ENCODE data around the gene ATP4B.

ATP4B gene

DNA sequence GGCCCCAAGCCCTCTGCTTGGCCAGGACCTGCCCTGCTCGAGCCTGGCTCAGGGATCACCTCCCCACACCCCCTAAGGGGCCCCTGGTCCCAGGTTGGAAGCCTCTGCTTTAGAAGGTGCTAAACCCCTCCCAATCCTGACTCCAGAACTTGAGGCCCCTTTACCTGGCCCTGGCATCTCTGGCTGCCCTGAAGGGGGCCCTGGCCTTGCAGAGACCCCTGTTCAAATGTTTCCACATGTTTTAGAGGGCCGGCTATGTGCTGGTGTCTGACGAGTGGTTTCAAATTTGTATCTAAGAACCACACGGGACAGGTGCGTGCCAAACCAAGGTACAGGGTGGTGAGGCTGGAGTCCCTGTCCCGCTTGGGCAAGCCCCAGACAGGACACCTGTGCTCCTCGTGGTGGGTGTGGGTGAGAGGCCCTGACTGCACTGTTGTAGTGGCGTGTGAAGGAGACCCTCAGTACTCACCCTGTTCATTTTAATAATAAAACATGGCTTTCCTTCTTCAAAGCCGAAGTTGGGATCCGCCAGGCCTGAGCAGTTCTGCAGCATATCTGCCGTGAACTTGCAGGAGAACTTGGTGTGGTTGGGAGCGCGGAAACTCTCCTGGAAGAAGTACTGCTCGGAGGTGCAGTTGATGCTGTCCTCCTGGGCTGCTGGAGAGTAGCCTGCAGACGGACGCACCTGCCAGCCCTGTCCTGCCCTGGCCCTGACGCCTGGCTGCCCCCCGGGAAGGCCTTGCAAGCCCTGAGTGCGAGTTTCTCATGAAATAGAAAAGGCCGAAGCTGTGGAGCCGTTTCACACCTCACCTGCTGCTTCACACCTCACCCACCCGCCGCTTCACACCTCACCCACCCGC, 5.4 kb downstream of the ATP4B start:
- Mint-ChIP-seq H3K9me3 (no peaks in the 10 kb centered on the region), H3K4me1 (ENCODE audit: low read depth) (no peaks in the 10 kb centered on the region), H3K4me3 (no peak overlapping the region), H3K36me3 (ENCODE audit: low read depth) (no peaks in the 10 kb centered on the region), H3K27me3 (ENCODE audit: low read depth) (no peaks in the 10 kb centered on the region), H3K27ac (no peak overlapping the region)
- DNase-seq (ENCODE audit: low spot score), result no peak

DNA sequence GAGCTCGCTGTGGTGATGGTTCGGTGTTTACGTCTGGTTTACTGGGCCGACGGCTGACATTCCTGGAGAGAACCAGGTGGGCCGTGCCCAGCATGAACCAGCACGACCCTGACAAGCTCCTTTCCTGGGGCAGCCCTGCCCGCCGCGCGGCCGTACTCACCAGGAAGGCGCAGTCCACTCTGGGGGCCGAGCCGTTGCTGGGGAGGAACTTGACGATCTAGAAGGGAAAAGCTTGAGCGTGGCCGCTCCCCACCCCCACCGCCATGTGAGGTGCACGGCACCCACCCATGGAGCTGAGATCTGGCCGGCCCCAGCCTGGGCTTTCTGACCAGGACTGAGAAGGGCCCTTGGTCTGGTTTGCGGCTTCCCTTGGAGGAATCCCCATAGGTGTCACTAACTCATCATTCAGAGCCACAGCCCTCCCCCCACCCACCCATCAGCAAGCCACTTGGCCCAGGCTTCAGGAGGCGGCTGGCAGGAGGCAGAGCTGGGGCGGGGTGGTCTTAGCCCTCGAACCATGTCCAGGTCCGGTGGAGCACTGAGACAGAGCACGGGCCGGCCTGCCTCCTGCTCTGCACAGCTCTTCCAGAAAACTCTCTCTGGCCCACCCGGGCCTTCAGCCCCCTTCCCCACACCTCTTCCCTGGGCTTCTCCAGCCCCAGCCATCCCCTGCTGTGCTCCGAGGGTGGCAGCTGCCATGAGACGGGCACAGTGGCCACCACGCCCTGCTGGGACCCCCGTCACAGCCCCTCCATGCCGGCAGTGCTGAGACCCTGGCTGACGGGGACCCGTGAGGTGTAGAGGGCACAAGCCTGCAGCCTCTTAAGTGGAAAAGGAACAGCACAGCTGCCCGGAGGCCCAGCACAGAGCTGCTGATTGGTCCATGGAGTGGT, 6.2 kb downstream of the ATP4B start:
- no peak overlapping the region for H3K4me3 Mint-ChIP-seq

DNA sequence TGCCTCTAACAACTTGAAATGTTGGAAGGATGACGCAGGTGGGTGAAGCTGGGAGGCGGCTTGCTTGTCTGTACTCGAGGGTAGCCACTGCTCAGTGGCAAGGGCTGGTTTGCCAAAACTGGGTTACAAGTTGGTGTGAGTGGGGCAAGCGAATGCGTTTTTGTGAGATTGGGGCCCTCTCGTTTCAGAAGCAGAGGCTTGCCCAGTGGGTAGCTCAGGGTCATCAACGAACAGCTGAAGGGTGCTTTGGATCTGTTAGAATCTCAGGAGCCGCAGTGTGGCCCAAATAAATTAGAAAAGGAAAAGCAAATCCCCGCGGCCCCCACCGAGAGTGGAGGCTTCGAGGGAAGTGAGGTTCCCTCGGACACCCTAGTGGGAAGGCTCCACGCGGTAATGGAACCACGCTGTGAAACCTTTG, 7.3 kb downstream of the ATP4B start:
- Mint-ChIP-seq H3K27me3 (ENCODE audit: low read depth) (no peaks in the 10 kb centered on the region), H3K4me1 (ENCODE audit: low read depth) (peaks cover 9% of the 10 kb centered on the region), H3K4me3 (no peak overlapping the region), H3K9me3 (no peaks in the 10 kb centered on the region), H3K27ac (no peak overlapping the region), H3K36me3 (ENCODE audit: low read depth) (no peaks in the 10 kb centered on the region)
- no peak for DNase-seq (ENCODE audit: low spot score)

More for the DNA sequence above, 6.2 kb downstream of the ATP4B start:
- Mint-ChIP-seq H3K36me3 (ENCODE audit: low read depth) (no peaks in the 10 kb centered on the region), H3K27ac (no peak overlapping the region), H3K4me1 (ENCODE audit: low read depth) (no peaks in the 10 kb centered on the region), H3K9me3 (no peaks in the 10 kb centered on the region), H3K27me3 (ENCODE audit: low read depth) (no peaks in the 10 kb centered on the region)
- no peak for DNase-seq (ENCODE audit: low spot score)

DNA sequence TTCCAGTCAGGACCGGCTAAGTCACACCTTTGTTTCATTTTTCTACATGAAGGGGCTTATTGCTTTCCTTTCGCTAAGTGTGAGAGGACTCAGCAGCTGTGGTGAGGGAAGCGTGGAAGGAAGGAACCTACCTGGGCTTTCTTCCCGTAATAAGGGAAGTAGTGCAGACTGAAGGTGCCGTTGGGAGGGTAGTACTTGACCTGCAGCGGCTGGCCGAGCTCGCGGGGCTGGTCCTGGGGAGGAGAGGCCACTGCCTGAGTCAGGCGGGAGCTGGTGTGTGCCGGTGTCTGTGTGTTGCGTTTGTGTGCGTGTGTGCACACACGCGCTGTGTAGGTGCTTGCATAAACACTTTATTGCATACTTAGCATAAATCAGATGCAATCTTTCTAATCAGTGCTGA, 7.7 kb downstream of the ATP4B start:
- Mint-ChIP-seq H3K4me3 (no peak overlapping the region), H3K9me3 (no peaks in the 10 kb centered on the region), H3K4me1 (ENCODE audit: low read depth) (peaks cover 9% of the 10 kb centered on the region), H3K27me3 (ENCODE audit: low read depth) (no peaks in the 10 kb centered on the region), H3K27ac (no peak overlapping the region), H3K36me3 (ENCODE audit: low read depth) (no peaks in the 10 kb centered on the region)
- no peak for DNase-seq (ENCODE audit: low spot score)

DNA sequence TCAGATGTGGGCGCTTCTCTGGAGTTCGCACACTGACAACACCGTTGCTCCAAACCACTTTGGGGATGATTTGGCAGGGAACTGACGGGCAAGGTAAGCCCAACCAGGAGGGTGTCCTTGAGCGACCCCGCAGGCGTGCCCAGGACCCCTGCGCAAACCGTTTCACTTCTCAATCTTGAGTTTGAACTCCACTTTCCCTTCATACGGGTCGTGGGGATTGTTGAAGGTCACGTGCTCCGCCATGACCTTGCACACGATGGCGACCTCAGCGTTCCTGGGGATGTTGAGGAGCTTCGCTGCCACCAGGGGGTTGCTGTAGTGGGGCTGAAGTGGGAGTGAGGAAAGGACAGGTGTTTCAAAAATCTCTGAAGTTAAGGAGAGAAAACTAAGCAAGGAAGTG, 8.8 kb downstream of the ATP4B start:
- Mint-ChIP-seq H3K36me3 (ENCODE audit: low read depth) (no peaks in the 10 kb centered on the region), H3K27me3 (ENCODE audit: low read depth) (no peaks in the 10 kb centered on the region), H3K9me3 (no peaks in the 10 kb centered on the region), H3K27ac (no peak overlapping the region), H3K4me1 (ENCODE audit: low read depth) (peaks cover 9% of the 10 kb centered on the region), H3K4me3 (no peak overlapping the region)
- no peak for DNase-seq (ENCODE audit: low spot score)

DNA sequence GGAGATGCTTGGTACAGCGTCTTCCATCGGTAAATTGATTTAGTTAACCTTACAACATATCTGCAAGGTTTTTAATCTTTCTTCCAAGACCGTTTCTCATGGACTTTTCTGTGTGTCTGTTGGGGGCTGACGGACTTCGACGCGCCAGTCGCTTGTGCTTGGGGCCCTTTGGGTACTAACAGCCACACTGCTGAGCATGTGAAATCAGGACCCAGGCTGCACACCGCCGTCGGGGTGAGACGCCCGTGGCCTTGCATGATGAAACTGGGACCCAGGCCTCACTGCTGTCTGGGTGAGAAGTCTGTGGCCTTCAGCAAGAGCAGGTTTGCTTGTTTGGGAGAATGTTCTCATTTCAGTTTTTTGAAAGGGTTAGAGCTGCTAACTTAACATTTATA, 9.8 kb downstream of the ATP4B start:
- no peaks in the 10 kb centered on the region for H3K36me3 Mint-ChIP-seq (ENCODE audit: low read depth)
- no peak overlapping the region for H3K27ac Mint-ChIP-seq
- no peaks in the 10 kb centered on the region for H3K27me3 Mint-ChIP-seq (ENCODE audit: low read depth)
- H3K4me1 Mint-ChIP-seq (ENCODE audit: low read depth), result peaks cover 9% of the 10 kb centered on the region
- H3K9me3 Mint-ChIP-seq, result no peaks in the 10 kb centered on the region
- no peak overlapping the region for H3K4me3 Mint-ChIP-seq
- no peak for DNase-seq (ENCODE audit: low spot score)

DNA sequence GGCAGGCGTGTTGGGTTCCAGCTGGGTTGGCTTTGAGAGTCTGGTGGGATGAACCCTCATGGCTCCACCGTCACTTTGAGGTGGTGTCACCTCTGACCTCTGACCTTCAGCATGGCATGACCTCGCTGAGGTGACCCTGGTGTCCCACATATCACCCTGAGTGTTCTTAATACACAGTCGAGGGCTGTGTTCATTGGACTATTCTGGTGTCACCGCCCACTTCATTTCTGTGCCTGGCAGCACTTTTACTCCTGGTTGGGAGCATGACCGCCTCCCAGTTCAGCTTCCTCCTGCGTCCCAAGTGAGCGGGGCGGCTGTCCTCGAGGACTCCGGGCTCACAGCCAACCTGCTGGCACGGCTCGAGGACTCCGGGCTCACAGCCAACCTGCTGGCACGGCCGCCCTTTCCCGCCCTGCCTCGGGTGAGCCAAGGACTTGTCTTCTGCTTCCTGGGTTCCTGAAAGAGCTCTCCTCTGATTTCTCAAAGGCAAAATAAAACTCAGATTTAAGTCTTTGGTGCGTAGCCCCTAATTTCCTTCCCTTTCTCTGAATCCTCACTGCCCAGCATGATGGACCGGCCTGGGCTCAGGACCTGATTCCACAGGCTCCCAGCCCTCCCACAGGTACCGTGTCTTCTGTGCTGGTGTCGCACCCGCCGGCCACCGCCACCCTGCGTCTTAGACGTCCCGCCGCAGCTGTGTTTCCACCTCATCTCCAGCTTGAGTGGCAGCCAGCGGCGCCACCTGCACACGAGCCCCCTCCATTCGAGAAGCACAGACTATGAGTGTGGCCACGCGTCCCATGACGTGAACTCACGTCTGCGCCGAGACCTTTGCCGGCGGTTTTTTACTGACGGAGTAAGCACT, 10.4 kb downstream of the ATP4B start:
- no peak overlapping the region for H3K27ac Mint-ChIP-seq
- H3K9me3 Mint-ChIP-seq, result no peaks in the 10 kb centered on the region
- H3K27me3 Mint-ChIP-seq (ENCODE audit: low read depth), result no peaks in the 10 kb centered on the region
- DNase-seq (ENCODE audit: low spot score), result no peak
- H3K4me3 Mint-ChIP-seq, result no peak overlapping the region
- peaks cover 4% of the 10 kb centered on the region for H3K36me3 Mint-ChIP-seq (ENCODE audit: low read depth)
- peaks cover 9% of the 10 kb centered on the region for H3K4me1 Mint-ChIP-seq (ENCODE audit: low read depth)

DNA sequence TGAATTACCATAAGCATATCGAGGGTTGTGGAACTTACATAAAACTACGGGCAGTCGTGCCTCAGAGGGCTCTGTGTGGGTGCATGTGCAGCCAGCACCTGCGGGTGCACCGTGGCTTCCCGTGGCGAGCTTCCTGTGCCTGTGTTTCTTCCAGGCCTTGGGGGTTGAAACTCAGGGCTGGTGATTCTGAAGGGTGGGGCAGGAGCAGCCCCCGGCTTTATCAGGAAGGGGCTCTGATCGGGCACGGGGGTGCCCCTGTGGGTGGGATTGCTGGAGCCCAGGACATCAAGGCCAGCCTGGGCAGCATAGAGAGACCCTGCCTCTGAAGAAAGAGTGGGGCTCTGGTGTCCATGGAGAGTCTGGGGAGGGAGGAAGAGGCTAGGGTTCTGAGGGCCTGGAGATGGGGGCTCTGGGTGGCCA, 11.1 kb downstream of the ATP4B start:
- H3K27ac Mint-ChIP-seq, result no peak overlapping the region
- H3K27me3 Mint-ChIP-seq (ENCODE audit: low read depth), result no peaks in the 10 kb centered on the region
- H3K4me3 Mint-ChIP-seq, result no peak overlapping the region
- peaks cover 10% of the 10 kb centered on the region for H3K36me3 Mint-ChIP-seq (ENCODE audit: low read depth)
- peaks cover 9% of the 10 kb centered on the region for H3K4me1 Mint-ChIP-seq (ENCODE audit: low read depth)
- DNase-seq (ENCODE audit: low spot score), result no peak
- H3K9me3 Mint-ChIP-seq, result no peaks in the 10 kb centered on the region

DNA sequence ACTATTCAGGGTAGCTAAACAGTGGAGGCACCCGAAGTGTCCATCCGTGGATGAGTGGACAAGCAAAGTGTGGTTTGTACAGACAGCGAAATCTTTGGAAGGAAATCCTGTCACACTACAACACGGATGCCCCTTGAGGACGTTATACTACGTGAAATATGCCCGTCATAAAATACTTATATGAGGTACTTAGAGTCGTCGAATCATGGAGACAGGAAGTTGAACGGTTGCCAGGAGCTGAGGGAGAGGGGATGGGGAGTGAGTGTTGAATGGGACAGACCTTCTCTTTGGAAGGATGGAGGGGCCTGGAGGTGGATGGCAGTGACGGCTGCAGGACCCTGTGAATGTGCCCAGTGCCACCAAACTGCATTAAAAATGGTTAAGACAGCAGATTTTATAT, 11.6 kb downstream of the ATP4B start:
- H3K36me3 Mint-ChIP-seq (ENCODE audit: low read depth), result peaks cover 14% of the 10 kb centered on the region
- peaks cover 9% of the 10 kb centered on the region for H3K4me1 Mint-ChIP-seq (ENCODE audit: low read depth)
- H3K27ac Mint-ChIP-seq, result no peak overlapping the region
- no peaks in the 10 kb centered on the region for H3K27me3 Mint-ChIP-seq (ENCODE audit: low read depth)
- H3K9me3 Mint-ChIP-seq, result no peaks in the 10 kb centered on the region
- DNase-seq (ENCODE audit: low spot score), result no peak
- H3K4me3 Mint-ChIP-seq, result no peak overlapping the region

DNA sequence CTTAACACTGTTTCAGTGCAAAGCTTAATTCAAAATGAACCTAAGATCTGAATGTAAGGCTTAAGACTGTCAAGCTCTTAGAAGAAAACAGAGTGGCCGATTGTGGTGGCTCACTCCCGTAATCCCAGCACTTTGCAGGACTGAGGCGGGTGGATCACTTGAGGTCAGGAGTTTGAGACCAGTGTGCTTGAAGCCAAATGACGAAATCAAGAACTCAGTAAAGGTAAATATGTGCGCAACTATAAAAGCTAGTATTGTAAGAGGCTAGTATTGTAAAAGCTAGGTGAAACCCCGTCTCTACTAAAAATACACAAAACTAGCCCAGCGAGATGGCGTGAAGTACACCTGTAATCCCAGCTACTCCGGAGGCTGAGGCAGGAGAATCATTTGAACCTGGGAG, 12.7 kb downstream of the ATP4B start:
- no peak overlapping the region for H3K27ac Mint-ChIP-seq
- no peaks in the 10 kb centered on the region for H3K9me3 Mint-ChIP-seq
- DNase-seq (ENCODE audit: low spot score), result no peak
- H3K4me1 Mint-ChIP-seq (ENCODE audit: low read depth), result peaks cover 9% of the 10 kb centered on the region
- peaks cover 22% of the 10 kb centered on the region for H3K36me3 Mint-ChIP-seq (ENCODE audit: low read depth)
- no peak overlapping the region for H3K4me3 Mint-ChIP-seq
- H3K27me3 Mint-ChIP-seq (ENCODE audit: low read depth), result no peaks in the 10 kb centered on the region

DNA sequence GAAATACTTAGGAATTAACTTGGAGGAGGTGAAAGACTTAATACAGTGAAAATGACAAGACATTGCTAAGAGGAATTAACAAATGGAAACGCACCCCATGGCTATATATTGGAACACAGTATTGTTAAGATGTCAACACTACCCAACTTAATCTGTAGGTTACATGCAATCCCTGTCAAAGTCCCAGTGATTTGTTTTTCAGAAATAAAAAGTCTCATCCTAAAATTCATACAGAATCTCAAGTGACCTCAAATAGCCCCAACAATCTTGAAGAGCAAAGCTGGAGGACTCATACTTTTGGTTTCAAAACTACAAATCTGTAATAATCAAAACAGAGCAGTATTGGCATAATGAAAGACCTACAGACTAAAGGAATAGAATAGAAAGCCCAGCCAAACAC, 13.2 kb downstream of the ATP4B start:
- DNase-seq (ENCODE audit: low spot score), result no peak
- Mint-ChIP-seq H3K9me3 (no peaks in the 10 kb centered on the region), H3K4me1 (ENCODE audit: low read depth) (peaks cover 9% of the 10 kb centered on the region), H3K4me3 (no peak overlapping the region), H3K36me3 (ENCODE audit: low read depth) (peaks cover 27% of the 10 kb centered on the region), H3K27ac (no peak overlapping the region), H3K27me3 (ENCODE audit: low read depth) (no peaks in the 10 kb centered on the region)

DNA sequence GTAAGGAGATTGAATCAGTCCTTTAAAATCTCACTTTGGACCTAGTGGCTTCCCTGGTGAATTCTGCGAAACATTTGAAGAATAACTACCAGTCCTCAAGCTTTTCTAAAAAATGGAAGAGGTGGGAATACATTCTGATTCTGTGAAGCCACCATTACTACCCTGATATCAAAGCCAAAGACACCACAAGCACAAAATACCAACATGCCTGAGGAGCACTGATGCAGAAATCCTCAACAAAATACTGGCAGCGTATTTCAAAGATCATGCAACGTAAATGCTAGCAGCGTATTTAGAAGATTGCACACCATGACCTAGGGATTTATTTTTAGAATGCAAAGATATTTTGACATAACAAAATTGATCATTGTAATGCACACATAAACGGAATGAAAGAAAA, 14.4 kb downstream of the ATP4B start:
- H3K4me1 Mint-ChIP-seq (ENCODE audit: low read depth), result peaks cover 9% of the 10 kb centered on the region
- peaks cover 34% of the 10 kb centered on the region for H3K36me3 Mint-ChIP-seq (ENCODE audit: low read depth)
- no peaks in the 10 kb centered on the region for H3K27me3 Mint-ChIP-seq (ENCODE audit: low read depth)
- H3K4me3 Mint-ChIP-seq, result no peak overlapping the region
- DNase-seq (ENCODE audit: low spot score), result no peak
- no peaks in the 10 kb centered on the region for H3K9me3 Mint-ChIP-seq
- H3K27ac Mint-ChIP-seq, result no peak overlapping the region

DNA sequence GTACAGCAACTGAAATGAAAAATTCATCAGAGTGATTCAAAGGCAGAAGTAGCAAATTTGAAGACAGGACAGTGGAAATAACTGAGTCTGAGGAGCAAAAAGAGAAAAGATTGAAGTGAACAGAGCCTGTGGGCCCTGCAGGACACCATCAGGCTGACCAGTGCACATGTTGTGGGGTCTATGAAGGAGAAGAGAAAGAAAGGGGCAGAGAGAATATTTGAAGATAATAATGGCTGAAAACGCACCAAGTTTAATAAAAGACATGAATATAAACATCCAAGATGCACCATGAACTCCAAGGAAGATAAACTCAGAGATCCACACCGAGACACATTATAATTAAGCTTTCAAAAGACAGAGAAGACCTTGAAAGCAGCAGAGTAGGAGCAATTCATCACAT, 15.4 kb downstream of the ATP4B start:
- Mint-ChIP-seq H3K27ac (no peak overlapping the region), H3K4me3 (no peak overlapping the region), H3K9me3 (no peaks in the 10 kb centered on the region), H3K36me3 (ENCODE audit: low read depth) (peaks cover 42% of the 10 kb centered on the region), H3K27me3 (ENCODE audit: low read depth) (no peaks in the 10 kb centered on the region), H3K4me1 (ENCODE audit: low read depth) (peaks cover 9% of the 10 kb centered on the region)
- DNase-seq (ENCODE audit: low spot score), result no peak

All from T-helper 2 cell treated with Interferon-gamma antibody and Interleukin-4, amounts not matched to agents 5 μg/mL and 100 μg/mL, for 36 hours (primary cell).